Type B pancreatic cell (in vitro differentiated cells): ENCODE results near the gene TRIM54. TPM values are rescaled to one million over a fixed set of nuclear protein-coding genes. Genes with fewer than 3 reads are reported as not detected.

Source experiments
- DNase-seq: peaks from one replicate; pipeline ENCODE4 v3.0.0; 2021; ENCODE audit warnings: mixed read lengths; ENCODE audit not compliant: unreplicated experiment; ENCODE audit errors: extremely low spot score
- H3K27ac Mint-ChIP-seq: 2 replicates; pipeline ENCODE4 v1.8.0; 2021; ENCODE audit warnings: mild to moderate bottlenecking, mixed read lengths
- H3K27me3 Mint-ChIP-seq: 2 replicates; pipeline ENCODE4 v1.8.0; 2021; ENCODE audit warnings: mixed read lengths
- H3K36me3 Mint-ChIP-seq: 2 replicates; pipeline ENCODE4 v1.8.0; 2021; ENCODE audit warnings: mixed read lengths
- H3K4me1 Mint-ChIP-seq: one replicate; pipeline ENCODE4 v1.8.0; 2021; ENCODE audit warnings: mixed read lengths; ENCODE audit not compliant: unreplicated experiment
- H3K4me3 Mint-ChIP-seq: 2 replicates; pipeline ENCODE4 v1.8.0; 2021; ENCODE audit warnings: mild to moderate bottlenecking, mixed read lengths
- H3K9me3 Mint-ChIP-seq: 2 replicates; pipeline ENCODE4 v1.8.0; 2021; ENCODE audit warnings: mixed read lengths
- total RNA-seq: library from RNA; stranded (reverse); gene quantifications from 2 replicates; pipeline ENCODE4 v1.2.1, GENCODE V29; 2021; ENCODE audit warnings: low replicate concordance
- TF ChIP-seq, protein P1 (sequence below): fragments of 200-600 bp; sonication (generic); conservative IDR thresholded peaks from 2 replicates; pipeline ENCODE4 v1.5.0; 2021; ENCODE audit warnings: antibody characterized with exemption, mild to moderate bottlenecking

The TRIM54 gene
- total RNA-seq, 1 donor from 2014 or later, result not detected

DNA sequence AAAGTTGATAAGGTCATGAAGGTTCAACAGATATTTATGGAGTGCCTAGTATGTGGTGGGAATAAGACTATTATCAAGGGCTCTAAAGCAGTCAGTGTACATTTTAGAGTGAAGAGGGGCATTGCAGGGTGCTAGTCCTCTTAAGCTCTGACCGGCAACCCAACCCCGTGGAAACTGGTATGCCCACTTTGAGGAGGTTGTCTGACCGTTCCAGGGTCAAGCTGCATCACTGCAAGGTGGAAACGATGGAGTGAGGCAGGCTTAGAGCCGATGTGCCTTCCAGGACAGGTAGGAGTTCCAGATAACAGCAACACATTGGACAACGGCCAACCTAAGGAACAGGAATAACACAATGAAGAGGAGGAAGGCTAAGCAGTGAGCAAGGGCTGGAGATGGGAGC, 27.4 kb downstream of the TRIM54 start:
- no peak for DNase-seq
- H3K27ac Mint-ChIP-seq, result no peak overlapping the region
- no peaks in the 10 kb centered on the region for H3K4me1 Mint-ChIP-seq
- TF ChIP-seq, protein P1, sequence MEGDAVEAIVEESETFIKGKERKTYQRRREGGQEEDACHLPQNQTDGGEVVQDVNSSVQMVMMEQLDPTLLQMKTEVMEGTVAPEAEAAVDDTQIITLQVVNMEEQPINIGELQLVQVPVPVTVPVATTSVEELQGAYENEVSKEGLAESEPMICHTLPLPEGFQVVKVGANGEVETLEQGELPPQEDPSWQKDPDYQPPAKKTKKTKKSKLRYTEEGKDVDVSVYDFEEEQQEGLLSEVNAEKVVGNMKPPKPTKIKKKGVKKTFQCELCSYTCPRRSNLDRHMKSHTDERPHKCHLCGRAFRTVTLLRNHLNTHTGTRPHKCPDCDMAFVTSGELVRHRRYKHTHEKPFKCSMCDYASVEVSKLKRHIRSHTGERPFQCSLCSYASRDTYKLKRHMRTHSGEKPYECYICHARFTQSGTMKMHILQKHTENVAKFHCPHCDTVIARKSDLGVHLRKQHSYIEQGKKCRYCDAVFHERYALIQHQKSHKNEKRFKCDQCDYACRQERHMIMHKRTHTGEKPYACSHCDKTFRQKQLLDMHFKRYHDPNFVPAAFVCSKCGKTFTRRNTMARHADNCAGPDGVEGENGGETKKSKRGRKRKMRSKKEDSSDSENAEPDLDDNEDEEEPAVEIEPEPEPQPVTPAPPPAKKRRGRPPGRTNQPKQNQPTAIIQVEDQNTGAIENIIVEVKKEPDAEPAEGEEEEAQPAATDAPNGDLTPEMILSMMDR, result no peak
- peaks cover 13% of the 10 kb centered on the region for H3K36me3 Mint-ChIP-seq
- peaks cover 42% of the 10 kb centered on the region for H3K27me3 Mint-ChIP-seq
- no peak overlapping the region for H3K4me3 Mint-ChIP-seq
- H3K9me3 Mint-ChIP-seq, result no peaks in the 10 kb centered on the region

DNA sequence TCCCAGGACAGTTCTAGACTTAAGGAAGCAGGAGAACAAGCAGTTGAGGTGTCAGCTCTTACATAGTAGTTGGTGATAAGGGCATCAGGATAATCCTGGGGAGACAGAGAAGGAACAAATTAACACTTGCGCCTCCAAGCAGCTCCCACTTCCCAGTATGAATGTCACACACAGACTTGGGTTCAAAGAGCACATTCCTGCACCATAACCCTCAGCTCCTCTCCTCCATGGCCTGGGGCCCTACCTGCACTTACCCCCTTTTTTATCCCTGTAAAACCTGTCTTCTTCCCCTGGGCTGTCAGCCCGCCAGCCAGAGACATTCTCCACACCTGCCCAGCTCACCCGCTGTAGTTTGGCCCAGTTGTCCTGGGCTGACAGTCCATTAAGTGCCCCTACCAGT, 29.9 kb downstream of the TRIM54 start:
- no peak for DNase-seq
- TF ChIP-seq, protein P1, result no peak
- H3K27ac Mint-ChIP-seq, result no peak overlapping the region
- H3K4me1 Mint-ChIP-seq, result no peaks in the 10 kb centered on the region
- H3K9me3 Mint-ChIP-seq, result no peaks in the 10 kb centered on the region
- peaks cover 13% of the 10 kb centered on the region for H3K36me3 Mint-ChIP-seq
- no peak overlapping the region for H3K4me3 Mint-ChIP-seq
- H3K27me3 Mint-ChIP-seq, result peaks cover 21% of the 10 kb centered on the region

DNA sequence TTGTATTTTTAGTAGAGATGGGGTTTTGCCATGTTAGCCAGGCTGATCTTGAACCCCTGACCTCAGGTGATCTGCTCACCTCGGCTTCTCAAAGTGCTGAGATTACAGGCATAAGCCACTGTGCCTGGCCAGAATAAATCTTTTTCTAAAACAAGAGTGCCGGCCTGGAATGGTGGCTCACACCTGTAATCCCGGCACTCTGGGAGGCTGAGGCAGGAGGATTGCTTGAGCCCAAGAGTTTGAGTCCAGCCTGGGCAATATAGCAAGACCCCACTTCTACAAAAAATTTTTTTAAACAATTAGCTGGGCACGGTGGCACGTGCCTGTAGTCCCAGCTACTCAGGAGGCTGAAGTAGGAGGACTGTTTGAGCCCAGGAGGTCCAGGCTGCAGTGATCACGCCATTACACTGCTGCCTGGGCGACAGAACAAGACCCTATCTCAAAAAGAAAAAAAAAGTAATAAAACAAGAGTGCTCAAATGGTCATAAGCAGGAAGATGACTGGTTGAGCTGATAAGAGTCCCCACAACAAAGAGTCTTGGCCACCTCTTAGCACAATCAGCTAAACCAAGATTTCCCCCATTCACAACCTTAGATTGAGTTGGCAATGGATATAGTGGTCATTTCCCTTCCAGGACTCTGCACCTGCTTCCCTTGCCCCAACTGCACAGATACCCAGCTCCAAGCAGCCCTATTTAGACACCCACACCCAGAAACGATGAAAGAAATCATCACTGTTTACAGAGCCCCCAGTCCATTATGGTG, 31.8 kb downstream of the TRIM54 start:
- Mint-ChIP-seq H3K27me3 (peaks cover 7% of the 10 kb centered on the region), H3K4me3 (no peak overlapping the region), H3K36me3 (peaks cover 13% of the 10 kb centered on the region), H3K27ac (no peak overlapping the region), H3K9me3 (no peaks in the 10 kb centered on the region), H3K4me1 (no peaks in the 10 kb centered on the region)
- no peak for DNase-seq
- TF ChIP-seq, protein P1, result no peak

DNA sequence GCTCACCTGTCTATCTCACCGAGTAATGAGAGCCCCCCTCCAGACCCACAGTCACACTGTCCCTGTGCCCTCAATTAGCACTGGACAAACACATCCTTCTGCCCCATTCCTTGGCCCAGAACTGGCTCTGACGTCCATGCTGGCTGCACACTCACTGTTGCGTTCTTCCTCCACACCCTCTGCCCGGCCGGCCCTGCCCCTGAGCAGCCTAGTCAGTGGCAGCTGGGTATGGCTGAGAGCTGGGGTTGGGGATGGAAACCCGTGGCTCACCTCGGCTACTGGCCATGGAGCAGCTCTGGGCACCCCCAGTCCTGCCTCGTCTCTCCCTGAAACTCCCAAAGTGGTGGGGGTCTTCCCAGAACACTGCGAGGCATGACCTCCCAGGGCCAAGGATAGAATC, 32.5 kb downstream of the TRIM54 start:
- Mint-ChIP-seq H3K27me3 (peaks cover 2% of the 10 kb centered on the region), H3K36me3 (peaks cover 9% of the 10 kb centered on the region), H3K27ac (no peak overlapping the region), H3K4me1 (no peaks in the 10 kb centered on the region), H3K9me3 (no peaks in the 10 kb centered on the region), H3K4me3 (no peak overlapping the region)
- no peak for DNase-seq
- TF ChIP-seq, protein P1, result no peak

DNA sequence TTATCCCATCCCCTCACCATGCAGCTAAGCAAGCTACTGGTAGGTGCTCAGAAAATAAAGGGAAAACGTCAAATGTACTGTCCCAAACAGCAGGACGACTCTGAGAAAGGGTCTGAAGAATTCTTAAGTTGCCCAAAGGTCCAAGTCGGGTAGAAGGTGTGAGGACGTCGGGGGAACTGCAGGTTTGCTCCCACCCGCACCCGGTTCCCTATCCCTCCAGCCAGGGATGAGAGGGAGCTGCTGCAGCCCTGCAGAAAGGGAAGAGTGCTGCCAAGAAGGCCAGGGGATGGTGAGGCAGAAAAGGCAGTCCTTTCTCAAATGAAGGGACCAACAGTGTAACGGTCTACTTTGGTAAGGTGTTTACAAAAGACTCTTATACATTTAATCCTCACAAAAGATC, 32.9 kb downstream of the TRIM54 start:
- no peak for DNase-seq
- Mint-ChIP-seq H3K27me3 (no peaks in the 10 kb centered on the region), H3K4me3 (no peak overlapping the region), H3K27ac (no peak overlapping the region), H3K9me3 (no peaks in the 10 kb centered on the region), H3K4me1 (no peaks in the 10 kb centered on the region), H3K36me3 (peaks cover 7% of the 10 kb centered on the region)
- TF ChIP-seq, protein P1, result no peak
